Ovary (tissue), 3 donors: Measurements from ENCODE around the gene SLC19A1.

Source experiments
- EP300 ChIP-seq: sonication (generic); formaldehyde crosslinking; IDR thresholded peaks from one replicate; pipeline ENCODE4 v1.6.1; 2017; ENCODE audit warnings: antibody characterized with exemption
- POLR2A ChIP-seq: fragments of 450-650 bp; IDR thresholded peaks from one replicate; pipeline ENCODE4 v1.6.1; 2017; ENCODE audit warnings: antibody characterized with exemption, mild to moderate bottlenecking, moderate library complexity
- TF ChIP-seq, protein P1 (sequence below), 3 donors: fragments of 450-650 bp in 2 of 3; fragments of 200-600 bp in 1 of 3; IDR thresholded peaks; one replicate each; pipeline versions ENCODE4 v1.5.1 to v1.8.0; 2016 to 2022; ENCODE audit warnings: antibody characterized with exemption in 3 of 3, mild to moderate bottlenecking in 1 of 3
- donor health status: DM: no; HTN: no; CAD: no.

- TF ChIP-seq, protein P1, sequence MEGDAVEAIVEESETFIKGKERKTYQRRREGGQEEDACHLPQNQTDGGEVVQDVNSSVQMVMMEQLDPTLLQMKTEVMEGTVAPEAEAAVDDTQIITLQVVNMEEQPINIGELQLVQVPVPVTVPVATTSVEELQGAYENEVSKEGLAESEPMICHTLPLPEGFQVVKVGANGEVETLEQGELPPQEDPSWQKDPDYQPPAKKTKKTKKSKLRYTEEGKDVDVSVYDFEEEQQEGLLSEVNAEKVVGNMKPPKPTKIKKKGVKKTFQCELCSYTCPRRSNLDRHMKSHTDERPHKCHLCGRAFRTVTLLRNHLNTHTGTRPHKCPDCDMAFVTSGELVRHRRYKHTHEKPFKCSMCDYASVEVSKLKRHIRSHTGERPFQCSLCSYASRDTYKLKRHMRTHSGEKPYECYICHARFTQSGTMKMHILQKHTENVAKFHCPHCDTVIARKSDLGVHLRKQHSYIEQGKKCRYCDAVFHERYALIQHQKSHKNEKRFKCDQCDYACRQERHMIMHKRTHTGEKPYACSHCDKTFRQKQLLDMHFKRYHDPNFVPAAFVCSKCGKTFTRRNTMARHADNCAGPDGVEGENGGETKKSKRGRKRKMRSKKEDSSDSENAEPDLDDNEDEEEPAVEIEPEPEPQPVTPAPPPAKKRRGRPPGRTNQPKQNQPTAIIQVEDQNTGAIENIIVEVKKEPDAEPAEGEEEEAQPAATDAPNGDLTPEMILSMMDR (IDR thresholded peaks at IDR 0.05), result no peak
- no peak for TF ChIP-seq EP300
- no peak for TF ChIP-seq POLR2A
Measured at GRCh38 chr21:45557616-45558043, 15.4 kb upstream of the SLC19A1 start.
